ENCODE measurements around the gene SEPTIN3.

SEPTIN3 gene

GRCh38 chr22:41949297-41949965, 19.8 kb upstream of the SEPTIN3 start:
- no peak for DNase-seq (ENCODE audit: low read depth)
- no peak overlapping the region for H3K4me3 ChIP-seq (ENCODE audit: low read depth, low read length)
- TF ChIP-seq CTCF (IDR thresholded peaks at IDR 0.05; ENCODE audit: low read depth, low read length, missing control alignments) = no peak
- in situ Hi-C loops (cut with HindIII; ENCODE audit: low sequenced_read_pairs) = no loop called here

- no peak for TF ChIP-seq CTCF (IDR thresholded peaks at IDR 0.05; ENCODE audit: low read depth, low read length, missing control alignments)
- no peak within 1 kb of the TSS for H3K4me3 ChIP-seq (ENCODE audit: low read depth, low read length)
- no peak for DNase-seq (ENCODE audit: low read depth)
- in situ Hi-C loops (cut with HindIII; ENCODE audit: low sequenced_read_pairs) = no loop called here
Observed at GRCh38 chr22:41951898-41952474, 17.3 kb upstream of the SEPTIN3 start, which contains the start of gene SMIM45. Gene SMIM45, plus strand, starts transcription at chr22:41952150.

GRCh38 chr22:41952713-41953112, 16.5 kb upstream of the SEPTIN3 start:
- DNase-seq (ENCODE audit: low read depth) = no peak
- no peak overlapping the region for H3K4me3 ChIP-seq (ENCODE audit: low read depth, low read length)
- TF ChIP-seq CTCF (IDR thresholded peaks at IDR 0.05; ENCODE audit: low read depth, low read length, missing control alignments) = no peak
- in situ Hi-C loops (cut with HindIII; ENCODE audit: low sequenced_read_pairs) = no loop called here

GRCh38 chr22:41957941-41958556, 11.2 kb upstream of the SEPTIN3 start:
- TF ChIP-seq CTCF (IDR thresholded peaks at IDR 0.05; ENCODE audit: low read depth, low read length, missing control alignments) = no peak
- in situ Hi-C loops (cut with HindIII; ENCODE audit: low sequenced_read_pairs) = no loop called here
- no peak overlapping the region for H3K4me3 ChIP-seq (ENCODE audit: low read depth, low read length)
- no peak for DNase-seq (ENCODE audit: low read depth)

- in situ Hi-C loops (cut with HindIII; ENCODE audit: low sequenced_read_pairs) = no loop called here
- TF ChIP-seq CTCF (IDR thresholded peaks at IDR 0.05; ENCODE audit: low read depth, low read length, missing control alignments) = no peak
- DNase-seq (ENCODE audit: low read depth) = peak; percentile 72
- H3K4me3 ChIP-seq (ENCODE audit: low read depth, low read length) = no peak overlapping the region
Observed at GRCh38 chr22:41963453-41964111, 5.7 kb upstream of the SEPTIN3 start.

GRCh38 chr22:41964112-41964491, 5.1 kb upstream of the SEPTIN3 start:
- DNase-seq (ENCODE audit: low read depth) = no peak
- in situ Hi-C loops (cut with HindIII; ENCODE audit: low sequenced_read_pairs) = no loop called here
- no peak for TF ChIP-seq CTCF (IDR thresholded peaks at IDR 0.05; ENCODE audit: low read depth, low read length, missing control alignments)
- H3K4me3 ChIP-seq (ENCODE audit: low read depth, low read length) = no peak overlapping the region
